Calu3 (cell line): ENCODE measurements around the gene U2AF1L4. TPM values are rescaled to one million over a fixed set of nuclear protein-coding genes. Genes with fewer than 3 reads are reported as not detected.

ENCODE experiments used
- BruUV-seq: library from RNA; stranded (reverse); fragments of 400-500 nt; replicated peaks from 2 replicates; lab custom pipeline; 2021; lab: Mats Ljungman, UMichigan
- CTCF ChIA-PET: fragments of 300-600 bp; sonication (Branson Sonifier 250); formaldehyde crosslinking; loops from one replicate; lab custom pipeline; 2022; ENCODE audit warnings: antibody characterized with exemption; lab: Charles Lee
- DNase-seq: peaks from one replicate; pipeline ENCODE4 v3.0.0; 2022
- H3K27ac Mint-ChIP-seq: one replicate; pipeline ENCODE4 v1.8.0; 2022; ENCODE audit warnings: mixed read lengths; ENCODE audit not compliant: unreplicated experiment
- H3K27me3 Mint-ChIP-seq: one replicate; pipeline ENCODE4 v1.8.0; 2022; ENCODE audit warnings: mixed read lengths; ENCODE audit not compliant: unreplicated experiment
- H3K36me3 Mint-ChIP-seq: one replicate; pipeline ENCODE4 v1.8.0; 2022; ENCODE audit warnings: mild to moderate bottlenecking, moderate library complexity, mixed read lengths; ENCODE audit not compliant: insufficient read depth, unreplicated experiment
- H3K4me1 Mint-ChIP-seq: one replicate; pipeline ENCODE4 v1.8.0; 2022; ENCODE audit warnings: mild to moderate bottlenecking, low read depth, mixed read lengths; ENCODE audit not compliant: unreplicated experiment
- H3K4me3 Mint-ChIP-seq: one replicate; pipeline ENCODE4 v1.8.0; 2022; ENCODE audit warnings: mild to moderate bottlenecking, low read depth, moderate library complexity, mixed read lengths; ENCODE audit not compliant: unreplicated experiment
- H3K9me3 Mint-ChIP-seq: one replicate; pipeline ENCODE4 v1.8.0; 2022; ENCODE audit warnings: low read depth, mixed read lengths; ENCODE audit not compliant: unreplicated experiment
- intact Hi-C: fragments of 100-400 bp; cut with micrococcal nuclease; formaldehyde crosslinking; loops from one replicate; pipeline ENCODE4 v1.10.0; 2022; ENCODE audit not compliant: unreplicated experiment
- total RNA-seq: library from RNA; stranded (reverse); gene quantifications from 2 replicates; pipeline ENCODE4 v1.2.3, GENCODE V29; 2022
- TF ChIP-seq, protein P1 (sequence below): fragments of 200-600 bp; IDR thresholded peaks from one replicate; pipeline ENCODE4 v1.8.0; 2022; ENCODE audit warnings: antibody characterized with exemption; ENCODE audit not compliant: unreplicated experiment

Gene U2AF1L4
- total RNA-seq, 1 experiment from 2014 or later = 16.2 TPM

DNA sequence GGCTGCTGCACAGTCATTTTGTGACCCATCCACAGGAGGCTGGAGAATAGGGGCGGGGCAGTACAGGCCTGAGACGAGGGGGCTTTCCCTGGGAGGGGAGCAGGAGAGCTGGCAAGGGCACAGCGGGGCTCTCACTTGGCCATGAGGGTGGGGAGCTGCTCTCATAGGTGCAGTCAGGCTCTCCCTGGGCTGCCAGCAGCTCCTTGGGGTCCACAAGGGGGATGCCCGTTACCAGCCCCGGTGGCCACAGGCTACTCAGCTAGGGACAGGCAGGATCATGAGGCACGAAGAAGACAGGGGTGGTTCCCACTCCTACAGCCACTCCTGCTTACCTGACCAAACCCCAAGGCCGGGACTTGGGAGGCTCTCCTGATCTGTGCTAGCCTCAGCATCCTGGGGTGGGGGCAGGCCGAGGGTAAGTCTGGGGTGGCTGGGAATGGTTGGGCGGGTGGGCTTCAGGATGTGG is 46.6 kb upstream of the U2AF1L4 start:
- no peak for DNase-seq
- TF ChIP-seq, protein P1, sequence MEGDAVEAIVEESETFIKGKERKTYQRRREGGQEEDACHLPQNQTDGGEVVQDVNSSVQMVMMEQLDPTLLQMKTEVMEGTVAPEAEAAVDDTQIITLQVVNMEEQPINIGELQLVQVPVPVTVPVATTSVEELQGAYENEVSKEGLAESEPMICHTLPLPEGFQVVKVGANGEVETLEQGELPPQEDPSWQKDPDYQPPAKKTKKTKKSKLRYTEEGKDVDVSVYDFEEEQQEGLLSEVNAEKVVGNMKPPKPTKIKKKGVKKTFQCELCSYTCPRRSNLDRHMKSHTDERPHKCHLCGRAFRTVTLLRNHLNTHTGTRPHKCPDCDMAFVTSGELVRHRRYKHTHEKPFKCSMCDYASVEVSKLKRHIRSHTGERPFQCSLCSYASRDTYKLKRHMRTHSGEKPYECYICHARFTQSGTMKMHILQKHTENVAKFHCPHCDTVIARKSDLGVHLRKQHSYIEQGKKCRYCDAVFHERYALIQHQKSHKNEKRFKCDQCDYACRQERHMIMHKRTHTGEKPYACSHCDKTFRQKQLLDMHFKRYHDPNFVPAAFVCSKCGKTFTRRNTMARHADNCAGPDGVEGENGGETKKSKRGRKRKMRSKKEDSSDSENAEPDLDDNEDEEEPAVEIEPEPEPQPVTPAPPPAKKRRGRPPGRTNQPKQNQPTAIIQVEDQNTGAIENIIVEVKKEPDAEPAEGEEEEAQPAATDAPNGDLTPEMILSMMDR = no peak
- Mint-ChIP-seq H3K27me3 (peaks cover 12% of the 10 kb centered on the region), H3K36me3 (no peaks in the 10 kb centered on the region), H3K9me3 (no peaks in the 10 kb centered on the region), H3K4me3 (no peak overlapping the region), H3K27ac (no peak overlapping the region), H3K4me1 (peaks cover 8% of the 10 kb centered on the region)
- no TSS peak for BruUV-seq
- intact Hi-C loops = no loop called here
- CTCF ChIA-PET = interaction anchor here (0.7 kb wide), 1 partner anchor 8 kb away, joined by 3 read pairs; no protein-coding TSS in a partner anchor

DNA sequence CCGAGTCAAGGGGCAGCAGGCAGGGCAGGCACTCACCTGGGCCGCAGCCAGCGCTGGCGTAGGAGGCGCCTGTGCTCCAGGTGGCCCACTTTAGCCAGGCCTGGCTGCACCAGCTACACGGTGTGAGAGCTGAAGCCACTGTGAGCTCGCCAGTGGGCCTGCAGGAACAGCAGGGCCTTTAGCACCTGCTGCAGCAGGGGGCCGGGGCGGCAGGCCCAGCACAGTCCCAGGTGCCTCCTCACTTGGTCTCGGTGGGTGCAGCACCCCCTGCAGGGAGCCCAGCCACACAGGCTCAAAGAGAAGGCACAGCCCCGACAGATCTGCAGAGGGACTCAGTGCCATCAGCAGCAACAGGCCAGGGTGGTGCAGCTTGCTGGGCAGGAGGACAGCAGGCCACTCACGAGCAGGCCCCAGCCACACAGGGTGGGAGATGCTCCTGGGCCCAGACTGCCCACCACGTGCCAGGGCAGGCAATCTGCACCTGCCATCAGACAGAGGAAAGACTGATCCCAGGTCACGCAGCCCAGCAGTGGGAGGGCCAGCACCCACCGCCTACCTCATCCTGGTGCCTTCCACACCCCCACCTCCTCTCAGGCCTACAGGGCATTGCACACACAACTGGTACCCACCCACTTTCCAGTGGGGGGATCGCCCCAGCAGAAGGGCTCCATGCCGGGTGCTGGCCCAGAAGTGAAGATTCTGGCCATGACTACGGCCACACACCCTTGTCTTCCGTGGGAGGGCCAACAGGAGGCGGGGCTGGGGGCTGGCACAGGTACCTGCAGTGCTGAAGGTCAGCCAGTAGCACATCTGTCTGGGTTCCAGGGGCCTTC is 46.0 kb upstream of the U2AF1L4 start:
- TF ChIP-seq, protein P1 = no peak
- BruUV-seq = no TSS peak
- no peak for DNase-seq
- Mint-ChIP-seq H3K36me3 (no peaks in the 10 kb centered on the region), H3K9me3 (no peaks in the 10 kb centered on the region), H3K27me3 (peaks cover 5% of the 10 kb centered on the region), H3K27ac (no peak overlapping the region), H3K4me3 (no peak overlapping the region), H3K4me1 (peaks cover 8% of the 10 kb centered on the region)
- CTCF ChIA-PET = no interaction called here
- intact Hi-C loops = no loop called here

DNA sequence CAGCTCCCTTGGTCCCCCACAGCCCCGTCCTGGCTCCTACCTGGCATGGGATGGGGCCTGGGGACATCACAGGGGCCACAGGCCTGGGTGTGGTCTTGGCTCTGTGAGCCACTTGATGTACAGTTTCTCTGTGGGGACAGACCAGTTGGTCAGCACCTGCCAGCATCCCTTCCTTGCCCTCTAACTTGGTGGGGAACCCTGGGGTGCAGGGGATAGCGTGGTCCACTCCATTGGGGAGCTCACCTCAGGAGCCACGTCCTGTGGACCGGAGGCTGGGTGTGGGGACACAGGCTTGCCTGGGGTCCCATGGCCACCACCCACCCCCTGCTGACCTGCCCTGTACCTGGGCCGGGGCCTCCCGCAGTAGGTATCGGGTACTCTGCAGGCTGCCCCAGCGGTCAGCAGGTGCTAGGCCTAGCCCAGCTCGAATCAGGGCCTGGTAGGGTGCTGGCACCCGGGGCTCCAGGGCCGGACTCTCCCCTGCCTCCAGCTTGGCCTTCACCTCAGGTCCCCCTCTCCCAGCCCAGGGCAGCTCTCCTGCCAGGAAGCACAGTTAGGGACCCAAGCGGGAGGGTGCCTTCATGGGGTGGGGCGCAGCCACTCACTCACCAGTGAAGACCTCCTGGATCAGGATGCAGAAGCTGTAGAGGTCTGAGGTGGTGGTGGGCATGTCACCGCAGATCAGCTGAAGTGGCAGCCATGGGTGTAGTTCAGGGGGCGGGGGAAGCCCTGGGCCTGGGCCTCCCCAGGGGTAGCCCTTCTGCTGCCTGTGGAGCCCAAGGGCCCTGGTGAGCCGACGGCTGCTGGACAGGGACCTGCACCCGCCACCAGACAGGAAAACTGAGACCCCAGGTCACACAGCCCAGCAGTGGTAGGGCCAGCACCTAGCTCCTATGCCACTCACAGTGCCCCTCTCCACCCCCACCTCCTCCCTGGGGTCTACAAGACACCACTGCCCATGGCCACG is 45.0 kb upstream of the U2AF1L4 start:
- Mint-ChIP-seq H3K4me1 (peaks cover 8% of the 10 kb centered on the region), H3K9me3 (no peaks in the 10 kb centered on the region), H3K4me3 (no peak overlapping the region), H3K36me3 (no peaks in the 10 kb centered on the region), H3K27me3 (no peaks in the 10 kb centered on the region), H3K27ac (no peak overlapping the region)
- CTCF ChIA-PET = interaction anchor here (0.5 to 1.1 kb wide), 2 partner anchors 16 to 29 kb away, joined by 3 to 9 read pairs; no protein-coding TSS in a partner anchor
- intact Hi-C loops = no loop called here
- TF ChIP-seq, protein P1 = no peak
- no TSS peak for BruUV-seq
- DNase-seq = no peak

DNA sequence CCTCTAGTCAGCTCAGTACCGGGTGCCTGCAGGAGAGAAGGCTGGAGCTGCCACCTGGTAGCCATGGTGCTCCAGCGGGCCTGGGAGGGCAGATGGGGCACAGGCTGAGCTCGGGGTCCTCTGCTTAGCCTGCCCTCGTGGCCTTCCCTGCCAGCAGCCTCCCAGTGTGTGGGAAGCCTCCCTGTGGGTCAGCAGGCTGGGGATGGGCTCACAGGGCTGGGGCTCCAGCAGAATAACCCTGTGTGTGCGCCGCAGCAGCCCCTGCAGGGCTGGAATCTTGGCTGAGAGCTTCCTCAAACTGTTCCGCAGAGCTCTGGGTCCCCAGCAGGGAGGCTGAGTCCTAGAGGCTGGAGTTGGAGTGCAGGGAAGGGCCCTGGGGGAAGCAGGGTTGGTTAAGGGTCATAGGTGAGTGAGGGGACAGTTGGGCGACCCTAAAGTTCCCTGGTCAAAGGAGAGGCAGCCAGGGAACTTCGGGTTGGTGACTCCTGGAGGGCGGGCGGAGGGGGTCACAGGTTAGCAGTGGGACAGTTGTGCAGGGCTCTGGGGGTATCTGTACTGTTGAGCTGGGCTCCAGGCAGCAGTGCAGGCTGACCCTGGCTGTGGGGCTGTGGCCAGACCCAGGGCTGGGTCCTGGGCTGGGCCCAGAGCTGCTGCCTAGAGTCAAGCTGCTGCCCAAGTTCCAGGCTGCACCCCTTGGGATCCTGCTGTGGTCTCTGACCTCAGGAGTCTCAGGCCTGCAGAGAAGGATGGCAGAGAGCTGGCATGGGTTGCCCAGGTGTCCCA is 44.2 kb upstream of the U2AF1L4 start:
- Mint-ChIP-seq H3K4me1 (peaks cover 8% of the 10 kb centered on the region), H3K36me3 (no peaks in the 10 kb centered on the region), H3K27ac (no peak overlapping the region), H3K9me3 (no peaks in the 10 kb centered on the region), H3K27me3 (no peaks in the 10 kb centered on the region), H3K4me3 (no peak overlapping the region)
- TF ChIP-seq, protein P1 = no peak
- CTCF ChIA-PET = interaction anchor here (0.6 to 1.1 kb wide), 2 partner anchors 30 to 137 kb away, joined by 4 to 9 read pairs; no protein-coding TSS in a partner anchor
- no TSS peak for BruUV-seq
- no peak for DNase-seq
- intact Hi-C loops = no loop called here
